HCT116 (cell line): Measurements from ENCODE around the gene NF2. TPM values are rescaled to one million over a fixed set of nuclear protein-coding genes. Genes with fewer than 3 reads are reported as not detected.

Source experiments
- ATAC-seq: fragments of 200-7000 bp; cut with Tn5 transposase; 2 replicates; pipeline ENCODE4 v1.9.1; 2020; ENCODE audit warnings: mild to moderate bottlenecking, moderate library complexity
- BruUV-seq: library from RNA; stranded (reverse); fragments of 400-500 nt; replicated peaks from 2 replicates; lab custom pipeline; 2021; lab: Mats Ljungman, UMichigan
- CTCF ChIA-PET: fragments of 300-600 bp; sonication (Branson Sonifier 250); formaldehyde crosslinking; loops from one replicate; lab custom pipeline; 2021; ENCODE audit warnings: antibody characterized with exemption; lab: Charles Lee
- POLR2A ChIA-PET: fragments of 300-600, 350-600 bp; sonication (Branson Sonifier 250); formaldehyde crosslinking; loops from one replicate; lab custom pipeline; 2021; ENCODE audit warnings: antibody characterized with exemption; lab: Charles Lee
- RAD21 ChIA-PET, 2 experiments: fragments of 300-600 bp; sonication (Branson Sonifier 250); formaldehyde crosslinking; loops; one replicate each; lab custom pipeline; 2023; ENCODE audit warnings: low total read pairs in 2 of 2; ENCODE audit not compliant: uncharacterized antibody in 2 of 2, unreplicated experiment in 2 of 2, low non-redundant PET in 1 of 2; lab: Charles Lee
- DNase-seq: peaks from one replicate; pipeline ENCODE4 v3.0.0-alpha.2; 2010; ENCODE audit warnings: low read depth, low spot score
- H2AFZ ChIP-seq: fragments of 200-600 bp; shearing (Covaris generic), sonication (generic); 2 replicates; pipeline ENCODE4 v1.6.1; 2017; ENCODE audit warnings: low read depth, mixed run types, mixed read lengths, antibody characterized with exemption, low read length; ENCODE audit not compliant: poor library complexity, severe bottlenecking
- H3K27ac ChIP-seq: 2 replicates; pipeline ENCODE4 v1.5.1; 2012; ENCODE audit warnings: low read depth, low read length
- H3K27me3 ChIP-seq: fragments of 200-600 bp; sonication (generic); 2 replicates; pipeline ENCODE4 v1.6.1; 2016; ENCODE audit warnings: mixed run types, low read length, mixed read lengths; ENCODE audit not compliant: insufficient read depth
- H3K36me3 ChIP-seq, 2 experiments: fragments of 200-500 bp in 1 of 2; fragments of 200-600 bp in 1 of 2; sonication (Bioruptor generic) in 1 of 2; sonication (generic) in 1 of 2; 2 replicates each; pipeline versions ENCODE4 v1.5.1 to v1.6.1; 2014 to 2016; ENCODE audit warnings: low read length in 2 of 2, inconsistent platforms in 1 of 2, mixed read lengths in 1 of 2, mixed run types in 1 of 2; ENCODE audit not compliant: insufficient read depth in 2 of 2, control insufficient read depth in 1 of 2
- H3K4me1 ChIP-seq, 2 experiments: fragments of 200-600 bp in 1 of 2; sonication (generic) in 1 of 2; 2 replicates each; pipeline versions ENCODE4 v1.5.1 to v1.6.1; 2012 to 2017; ENCODE audit warnings: low read length in 2 of 2, inconsistent platforms in 1 of 2, mild to moderate bottlenecking in 1 of 2, mixed read lengths in 1 of 2, mixed run types in 1 of 2, moderate library complexity in 1 of 2; ENCODE audit not compliant: insufficient read depth in 2 of 2, control insufficient read depth in 1 of 2
- H3K4me2 ChIP-seq: fragments of 200-600 bp; sonication (generic); 2 replicates; pipeline ENCODE4 v1.6.1; 2017; ENCODE audit warnings: mixed run types, low read length, mixed read lengths
- H3K4me3 ChIP-seq, 2 experiments: fragments of 200-600 bp in 1 of 2; sonication (generic) in 1 of 2; replicated peaks in 1 of 2; 2 replicates each; pipeline ENCODE4 v1.5.1; 2011 to 2016; ENCODE audit warnings: low read length in 2 of 2, control low read depth in 1 of 2, low read depth in 1 of 2, mild to moderate bottlenecking in 1 of 2, mixed read lengths in 1 of 2, mixed run types in 1 of 2
- H3K79me2 ChIP-seq: fragments of 200-600 bp; sonication (generic); 2 replicates; pipeline ENCODE4 v1.6.1; 2017; ENCODE audit warnings: mild to moderate bottlenecking, mixed run types, low read length, moderate library complexity, mixed read lengths; ENCODE audit not compliant: insufficient read depth
- H3K9ac ChIP-seq: fragments of 200-600 bp; sonication (generic); 2 replicates; pipeline ENCODE4 v1.6.1; 2016; ENCODE audit warnings: low read length, mixed read lengths
- H3K9me2 ChIP-seq: fragments of 200-600 bp; sonication (generic), shearing (Covaris generic); 2 replicates; pipeline ENCODE4 v1.6.1; 2017; ENCODE audit warnings: mixed run types, mild to moderate bottlenecking, moderate library complexity; ENCODE audit not compliant: insufficient read depth
- H3K9me3 ChIP-seq, 2 experiments: fragments of 200-500 bp in 1 of 2; fragments of 200-600 bp in 1 of 2; sonication (Bioruptor generic) in 1 of 2; sonication (generic) in 1 of 2; 2 replicates each; pipeline ENCODE4 v1.6.1; 2014 to 2017; ENCODE audit warnings: low read length in 2 of 2, mixed read lengths in 2 of 2, inconsistent platforms in 1 of 2, low read depth in 1 of 2, mild to moderate bottlenecking in 1 of 2, mixed run types in 1 of 2, moderate library complexity in 1 of 2; ENCODE audit not compliant: control insufficient read depth in 1 of 2, insufficient read depth in 1 of 2
- H4K20me1 ChIP-seq: fragments of 200-600 bp; sonication (generic), shearing (Covaris generic); 2 replicates; pipeline ENCODE4 v1.6.1; 2017; ENCODE audit warnings: mixed run types, mild to moderate bottlenecking, moderate library complexity; ENCODE audit not compliant: insufficient read depth
- ATF3 ChIP-seq: IDR thresholded peaks from 2 replicates; pipeline ENCODE4 v1.6.1; 2012
- CEBPB ChIP-seq: IDR thresholded peaks from 2 replicates; pipeline ENCODE4 v1.6.1; 2012; ENCODE audit warnings: low read depth
- CTCF ChIP-seq, 3 experiments: fragments of 200-600 bp in 1 of 3; sonication (generic) in 1 of 3; IDR thresholded peaks in 2 of 3; conservative IDR thresholded peaks in 1 of 3; 2 replicates each; pipeline ENCODE4 v1.5.1; 2012 to 2017; ENCODE audit warnings: low read depth in 2 of 3, low read length in 2 of 3, antibody characterized with exemption in 1 of 3, borderline replicate concordance in 1 of 3, control low read depth in 1 of 3, mild to moderate bottlenecking in 1 of 3, mixed read lengths in 1 of 3, mixed run types in 1 of 3, moderate library complexity in 1 of 3; ENCODE audit not compliant: insufficient read depth in 1 of 3
- EGR1 ChIP-seq: IDR thresholded peaks from 2 replicates; pipeline ENCODE4 v1.6.1; 2012; ENCODE audit warnings: low read depth
- EZH2 ChIP-seq: fragments of 200-600 bp; sonication (generic); IDR thresholded peaks from 2 replicates; pipeline ENCODE4 v1.6.1; 2017; ENCODE audit warnings: antibody characterized with exemption, mixed run types
- RAD21 ChIP-seq: IDR thresholded peaks from 2 replicates; pipeline ENCODE4 v1.6.1; 2012; ENCODE audit warnings: low read depth, mild to moderate bottlenecking
- REST ChIP-seq: IDR thresholded peaks from 2 replicates; pipeline ENCODE4 v1.6.1; 2012; ENCODE audit warnings: low read depth
- SIN3A ChIP-seq: IDR thresholded peaks from 2 replicates; pipeline ENCODE4 v1.6.1; 2012; ENCODE audit warnings: low read depth
- TCF7L2 ChIP-seq: IDR thresholded peaks from 2 replicates; pipeline ENCODE4 v1.7.0; 2011; ENCODE audit warnings: borderline replicate concordance, inconsistent platforms; ENCODE audit not compliant: insufficient read depth, insufficient read length; ENCODE audit errors: extremely low read depth
- YY1 ChIP-seq: IDR thresholded peaks from 2 replicates; pipeline ENCODE4 v1.6.1; 2011; ENCODE audit warnings: low read length, low read depth, moderate library complexity, mild to moderate bottlenecking; ENCODE audit not compliant: insufficient replicate concordance; ENCODE audit errors: extremely low read depth
- ZBTB33 ChIP-seq: IDR thresholded peaks from 2 replicates; pipeline ENCODE4 v1.6.1; 2011; ENCODE audit warnings: mild to moderate bottlenecking, low read length, moderate library complexity; ENCODE audit not compliant: insufficient replicate concordance; ENCODE audit errors: extremely low read depth
- ZFX ChIP-seq: fragments of 450-650 bp; IDR thresholded peaks from 2 replicates; pipeline ENCODE4 v1.6.1; 2017
- ZNF274 ChIP-seq: fragments of 200-500 bp; sonication (Bioruptor generic); IDR thresholded peaks from 2 replicates; pipeline ENCODE4 v1.6.1; 2014; ENCODE audit warnings: mild to moderate bottlenecking, low read depth, low read length, inconsistent platforms
- intact Hi-C: fragments of 100-400 bp; cut with micrococcal nuclease; formaldehyde crosslinking; loops from 2 replicates; pipeline ENCODE4 v1.10.0; 2022
- total RNA-seq: library from RNA; stranded (reverse); gene quantifications from one replicate; pipeline ENCODE4 v1.2.1, GENCODE V29; 2021; ENCODE audit not compliant: unreplicated experiment

The NF2 gene
- total RNA-seq, 1 experiment from 2014 or later: 70.2 TPM

GRCh38 chr22:29617922-29618629 is 14.6 kb downstream of the NF2 start (continued):
- no peak for TF ChIP-seq ZNF274

- no TSS peak for BruUV-seq
- peak overlapping the region; percentile 75 for H3K4me2 ChIP-seq
- no peak for TF ChIP-seq TCF7L2
- TF ChIP-seq RAD21: no peak; the same call in 1 of the 2 replicates
- no peak for TF ChIP-seq ZBTB33
- TF ChIP-seq ZNF274: no peak
- TF ChIP-seq EGR1: no peak
- TF ChIP-seq REST: no peak
- TF ChIP-seq ZFX: no peak
- TF ChIP-seq SIN3A: peak; percentile 90
- no peak for TF ChIP-seq YY1
- peak; percentile 67; the same call in 1 of the 2 replicates for TF ChIP-seq CEBPB
- TF ChIP-seq CTCF (IDR thresholded peaks at IDR 0.05 in 2 of 3, conservative IDR thresholded peaks at IDR 0.05 in 1 of 3; ENCODE audit: borderline replicate concordance in 1 of 3, insufficient read depth in 1 of 3, low read depth in 2 of 3, low read length in 2 of 3): no peak
- TF ChIP-seq ATF3: peak; percentile 57; the same call in 1 of the 2 replicates
- no peak for TF ChIP-seq EZH2
These were observed 18.5 kb downstream of the NF2 start for GRCh38 chr22:29621761-29622526.

More at GRCh38 chr22:29621761-29622526, 18.5 kb downstream of the NF2 start:
- ChIA-PET RAD21 (no interaction called here), POLR2A (interaction anchor here (1.2 kb wide), 1 partner anchor 18 kb away, joined by 3 read pairs; no protein-coding TSS in a partner anchor), CTCF (interaction anchor here (1.2 to 1.3 kb wide), 2 partner anchors 13 to 68 kb away, joined by 3 to 4 read pairs; partner anchors contain the start of gene THOC5)
- peak overlapping the region; percentile 85 for H3K27ac ChIP-seq
- H2AFZ ChIP-seq: no peak overlapping the region
- H3K79me2 ChIP-seq: peaks cover 86% of the 10 kb centered on the region
- no peaks in the 10 kb centered on the region for H3K9me2 ChIP-seq
- no peaks in the 10 kb centered on the region for H3K36me3 ChIP-seq
- no peaks in the 10 kb centered on the region for H3K27me3 ChIP-seq
- intact Hi-C loops: loop anchor here (10.0 kb wide), 1 partner anchor 227 kb away; no protein-coding TSS in a partner anchor
- no peaks in the 10 kb centered on the region for H3K9me3 ChIP-seq
- no peaks in the 10 kb centered on the region for H4K20me1 ChIP-seq
- DNase-seq (peak; percentile 91), ATAC-seq (peak; percentile 73)
- peak overlapping the region in 1 of 2 experiments; percentile 44; a peak in 2 of 4 replicates for H3K4me3 ChIP-seq
- H3K9ac ChIP-seq: peak overlapping the region; percentile 43
- H3K4me1 ChIP-seq: peaks cover 88 to 100% of the 10 kb centered on the region in 2 experiments
